GM03348 (cell line): Measurements from ENCODE around the gene ZNF30.
A peak's percentile ranks its signal among the peaks of the same experiment; 100 is the strongest.
"Not testable (repeated sequence)": the region's sequence is repeated elsewhere in the genome, so short reads cannot be mapped to it uniquely, and the experiment has no call there.

Source experiments
- DNase-seq: peaks from one replicate; pipeline ENCODE4 v3.0.0; 2012; ENCODE audit warnings: low spot score

Gene ZNF30

DNA sequence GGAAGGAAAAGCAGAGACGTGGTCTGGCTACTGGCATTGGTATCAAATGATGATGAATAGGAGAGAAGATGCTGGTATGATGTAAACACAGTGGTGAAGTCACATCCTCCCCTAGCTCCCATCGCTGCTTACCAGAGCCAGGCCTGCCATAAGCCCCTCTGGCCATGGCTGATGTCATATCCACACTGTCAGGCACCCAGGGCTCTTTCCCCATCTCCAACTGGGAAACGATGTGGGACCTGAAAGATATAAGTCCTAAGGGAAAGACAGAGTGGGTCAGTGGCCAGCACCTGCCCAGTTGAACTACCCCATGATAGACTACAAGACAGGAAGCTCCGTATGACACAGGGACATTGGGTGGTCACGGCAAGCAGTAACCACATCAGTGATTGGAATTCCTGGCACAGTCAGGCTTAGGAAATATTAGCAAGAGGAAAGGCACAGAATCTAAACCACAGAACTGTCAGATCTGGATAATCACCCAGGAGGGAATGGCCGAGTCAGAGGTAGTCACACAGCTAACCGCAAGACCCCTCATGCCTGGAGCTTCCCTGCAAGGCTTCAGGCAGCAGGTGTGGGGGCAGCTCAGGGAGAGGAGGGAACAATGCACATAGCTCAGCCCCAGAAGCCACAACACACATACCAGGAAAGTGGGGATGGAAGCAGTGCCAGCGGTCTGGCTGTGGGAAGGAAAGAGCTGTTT is 33.6 kb downstream of the ZNF30 start:
- peak; percentile 31 for DNase-seq

DNA sequence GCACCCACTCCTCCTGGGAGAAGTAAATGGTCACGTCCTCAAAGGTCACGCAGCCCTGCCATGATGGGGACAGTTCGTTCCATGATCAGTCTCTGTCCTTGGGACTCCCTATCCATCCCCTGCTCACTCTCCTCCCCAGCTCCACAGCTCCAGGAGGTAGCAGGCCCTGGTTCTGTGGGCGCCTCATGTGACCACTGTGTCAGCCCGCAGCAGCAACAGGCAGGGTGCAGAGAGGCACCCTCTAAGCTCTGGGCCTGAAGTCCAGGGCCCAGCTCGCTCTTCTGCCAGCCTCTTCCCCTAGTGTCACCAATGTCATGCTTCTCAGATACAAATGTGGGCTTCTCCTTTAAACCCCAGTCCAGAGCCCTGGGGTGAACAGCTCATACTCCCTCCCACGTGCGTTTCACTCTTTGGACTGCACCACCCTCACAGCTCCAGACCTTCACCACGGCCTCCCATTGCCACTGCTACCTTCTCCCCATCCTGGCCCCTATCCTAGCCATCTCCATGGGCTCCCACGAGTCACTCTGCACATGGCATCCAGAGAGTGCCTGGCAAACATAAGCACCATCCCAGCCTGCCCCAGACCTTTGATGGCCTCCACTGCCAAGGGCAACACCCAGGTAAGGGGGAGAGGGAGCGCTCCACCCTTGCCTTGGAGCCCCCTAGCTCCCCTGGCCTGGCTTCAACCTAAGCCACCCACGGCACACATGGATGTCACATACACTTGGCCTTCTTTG is 34.4 kb downstream of the ZNF30 start:
- peak; percentile 8 for DNase-seq

DNA sequence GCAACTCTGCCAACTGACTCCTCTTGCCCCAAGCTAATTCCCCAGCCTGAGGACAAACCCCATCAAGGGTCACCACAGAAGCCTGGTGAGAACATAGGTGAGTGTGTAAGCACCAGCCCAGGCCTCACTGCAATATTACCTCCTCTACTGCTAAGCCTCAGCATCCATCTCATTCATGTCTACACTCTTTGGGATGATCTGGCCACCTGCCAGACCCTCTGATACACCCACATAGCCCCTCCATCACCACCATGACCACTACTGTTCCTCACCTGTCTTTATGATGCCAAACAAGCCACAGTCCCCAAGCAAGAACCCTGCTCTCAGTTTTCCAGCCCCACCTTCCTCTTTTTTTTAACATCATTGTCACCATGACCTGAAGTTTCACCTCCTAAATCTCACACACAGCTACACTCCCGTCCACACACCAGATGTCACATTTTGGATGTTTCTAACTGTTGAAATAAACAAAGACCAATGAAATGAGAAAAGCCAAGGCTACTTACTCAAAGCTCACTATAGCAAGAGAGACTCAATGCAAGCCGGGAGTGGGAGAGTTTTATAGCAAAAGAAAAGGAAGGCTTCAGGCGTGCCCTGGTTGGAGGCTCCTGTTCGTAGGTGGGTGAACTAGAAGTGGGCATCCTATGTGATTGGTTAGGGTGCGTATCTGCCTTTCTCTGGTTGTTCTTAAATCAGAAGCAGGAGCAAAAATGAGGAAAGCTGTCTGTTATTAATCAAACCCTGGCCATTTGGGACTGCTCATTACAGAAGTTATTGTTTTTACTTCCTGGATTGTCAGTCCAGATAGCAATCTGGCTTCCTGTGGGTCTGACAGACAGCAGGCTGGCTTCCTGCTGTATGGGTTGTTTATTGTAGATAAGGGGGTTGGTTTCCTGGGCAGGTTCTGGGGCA is 35.3 kb downstream of the ZNF30 start:
- no peak for DNase-seq

DNA sequence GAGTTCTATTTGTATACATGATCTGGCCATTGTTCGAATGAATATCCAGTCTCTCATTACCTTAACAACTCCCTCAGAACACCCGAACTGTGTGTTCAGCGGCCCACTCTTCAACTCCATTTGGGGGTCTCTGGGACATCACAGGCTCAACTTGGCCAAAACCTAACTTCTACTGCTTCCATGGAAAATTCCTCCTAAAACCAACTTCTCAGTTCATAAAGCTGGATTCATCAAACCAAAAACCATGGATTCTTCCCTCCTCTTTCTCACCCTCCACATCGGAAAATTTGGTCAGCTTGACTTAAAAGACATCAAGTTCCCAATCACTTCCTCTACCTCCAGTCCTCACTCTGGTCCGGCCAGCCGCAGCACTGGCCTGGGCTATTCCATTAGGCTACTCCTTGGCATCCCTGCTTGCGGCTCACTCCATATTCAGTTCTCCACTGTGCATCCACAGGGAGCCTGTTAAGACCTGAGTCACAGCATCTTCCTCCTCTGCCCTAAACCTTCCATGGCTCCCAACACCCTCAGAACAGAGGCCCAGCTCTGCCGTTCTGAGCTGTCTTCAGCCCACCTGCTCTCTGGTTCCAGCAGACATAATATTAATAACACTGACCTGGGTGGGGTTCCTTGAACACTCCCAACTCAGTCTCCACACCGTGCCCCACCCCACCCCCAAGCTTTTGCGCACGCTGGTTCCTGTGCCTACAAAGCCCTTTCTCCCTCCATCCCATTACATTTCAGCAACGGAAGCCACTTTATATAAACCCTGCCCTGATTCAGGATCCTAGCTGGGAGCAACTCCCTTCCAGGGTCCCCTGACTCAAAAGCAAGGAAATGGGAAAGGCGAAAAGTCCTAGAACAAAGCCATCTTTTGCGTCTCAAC is 36.2 kb downstream of the ZNF30 start:
- peak; percentile 23 for DNase-seq

DNA sequence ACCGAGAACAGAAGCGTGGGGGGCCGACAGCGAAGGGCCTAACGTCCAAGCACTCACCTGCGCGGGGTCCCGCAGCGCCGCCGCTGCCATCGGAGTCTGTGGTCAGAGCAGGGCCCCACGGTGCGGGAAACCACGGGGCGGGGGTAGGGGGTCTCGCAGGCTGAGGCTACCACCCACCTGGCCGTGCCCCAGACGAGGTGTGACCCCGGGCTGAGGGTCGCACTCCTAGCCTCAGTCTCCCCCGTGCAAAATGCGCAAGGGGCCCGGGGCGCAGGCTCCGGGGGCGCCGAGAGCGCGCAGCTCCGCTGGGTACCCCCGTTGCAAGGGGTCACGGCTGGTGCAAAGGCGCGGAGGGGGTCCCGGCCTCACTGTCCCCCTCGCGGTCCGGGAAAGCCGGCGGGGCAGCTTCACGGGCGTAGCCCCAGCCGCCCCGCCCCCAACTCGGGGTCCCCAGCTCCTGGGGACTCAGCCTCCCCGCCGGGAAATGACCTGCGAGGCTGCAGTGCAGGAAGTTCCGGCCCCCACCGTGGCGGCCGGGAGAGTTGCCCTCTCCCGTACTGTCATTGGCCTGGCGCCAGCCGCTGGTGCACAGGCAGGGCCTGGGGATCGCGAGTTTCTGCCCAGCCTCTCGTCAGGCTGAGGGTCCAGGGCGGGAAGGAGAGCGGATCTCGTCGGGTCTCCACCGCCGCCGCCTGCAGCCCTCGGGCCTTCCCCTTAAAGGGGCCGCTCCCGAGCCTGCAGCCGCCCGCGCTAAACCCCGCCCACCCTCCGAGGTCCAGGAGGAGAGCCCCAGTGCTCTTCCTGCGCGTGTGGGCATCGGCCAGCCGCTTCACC is 37.1 kb downstream of the ZNF30 start, which contains the start of gene ZNF792:
Gene ZNF792 (minus strand): TSS at position 657 of the 834 bp plus-strand sequence. CDS start 567 bp downstream, at position 90.
- DNase-seq = peak; percentile 93

DNA sequence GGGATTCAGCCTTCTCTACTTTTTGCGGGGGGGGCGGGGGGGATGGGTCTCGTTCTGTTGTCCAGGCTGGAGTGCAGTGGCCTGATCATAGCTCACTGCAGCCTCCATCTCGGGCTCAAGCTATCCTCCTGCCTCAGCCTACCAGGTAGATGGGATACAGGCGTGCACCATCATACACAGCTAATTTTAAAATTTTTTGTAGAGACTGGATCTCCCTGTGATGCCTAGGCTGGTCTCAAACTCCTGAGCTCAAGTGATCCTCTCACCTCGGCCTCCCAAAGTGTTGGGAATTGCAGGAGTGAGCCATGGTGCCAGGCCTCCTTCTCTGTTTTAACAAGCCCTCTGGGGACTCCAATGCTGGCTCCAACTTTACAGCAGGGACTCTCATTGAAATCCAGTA is 37.9 kb downstream of the ZNF30 start:
- DNase-seq = no peak

DNA sequence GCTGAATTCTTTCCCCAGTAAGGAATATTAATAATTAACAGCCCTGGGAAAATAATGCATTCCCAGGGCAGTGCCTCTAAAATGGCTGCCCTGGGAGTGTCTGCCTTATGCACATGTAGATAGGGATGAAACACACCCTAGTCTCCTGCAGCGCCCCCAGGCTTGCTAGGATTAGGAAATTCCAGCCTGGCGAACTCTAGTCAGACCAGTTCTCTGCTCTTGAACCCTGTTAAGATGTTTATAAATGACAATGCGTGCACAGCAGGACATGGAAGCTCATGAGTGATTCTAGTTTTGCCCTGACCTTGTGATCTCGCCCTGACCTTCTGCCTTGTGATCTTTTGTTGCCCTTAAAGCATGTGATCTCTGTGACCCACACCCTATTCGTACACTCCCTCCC is 38.8 kb downstream of the ZNF30 start:
- not testable (repeated sequence) for DNase-seq

DNA sequence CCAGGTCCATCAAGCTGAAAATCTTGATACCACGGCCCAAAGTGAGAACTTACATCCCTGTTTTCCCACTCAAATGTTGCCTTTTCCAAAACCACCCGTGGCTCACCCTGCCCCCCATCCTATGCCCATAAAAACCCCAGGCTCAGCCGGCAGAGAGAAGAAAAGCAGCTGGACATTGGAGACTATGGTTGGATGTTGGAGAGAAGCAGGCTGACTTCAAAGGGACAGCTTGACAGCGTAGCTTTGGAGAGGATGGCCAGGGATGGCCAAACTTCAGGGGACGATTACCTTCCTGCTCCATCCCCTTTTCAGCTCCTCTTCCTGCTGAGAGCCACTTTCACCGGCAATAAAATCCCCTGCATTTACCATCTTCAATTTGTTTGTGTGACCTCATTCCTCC is 40.8 kb downstream of the ZNF30 start:
- DNase-seq = no peak

DNA sequence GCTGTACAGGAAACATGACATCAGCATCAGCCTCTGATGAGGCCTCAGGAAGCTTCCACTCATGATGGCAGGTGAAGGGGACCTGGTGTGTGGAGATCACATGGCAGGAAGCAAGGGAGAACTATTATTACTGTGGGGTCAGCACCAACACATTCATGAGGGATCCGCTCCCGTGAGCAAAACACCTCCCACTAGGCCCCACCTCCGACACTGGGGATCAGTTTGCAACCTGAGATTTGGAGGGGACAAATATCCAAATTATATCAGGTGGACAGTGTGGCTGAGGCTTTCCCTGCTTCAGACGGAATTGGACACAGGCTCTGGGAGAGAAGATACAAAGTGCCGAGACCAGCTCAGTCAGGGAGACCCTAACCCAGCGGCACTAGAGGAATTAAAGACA is 43.0 kb downstream of the ZNF30 start:
- no peak for DNase-seq

DNA sequence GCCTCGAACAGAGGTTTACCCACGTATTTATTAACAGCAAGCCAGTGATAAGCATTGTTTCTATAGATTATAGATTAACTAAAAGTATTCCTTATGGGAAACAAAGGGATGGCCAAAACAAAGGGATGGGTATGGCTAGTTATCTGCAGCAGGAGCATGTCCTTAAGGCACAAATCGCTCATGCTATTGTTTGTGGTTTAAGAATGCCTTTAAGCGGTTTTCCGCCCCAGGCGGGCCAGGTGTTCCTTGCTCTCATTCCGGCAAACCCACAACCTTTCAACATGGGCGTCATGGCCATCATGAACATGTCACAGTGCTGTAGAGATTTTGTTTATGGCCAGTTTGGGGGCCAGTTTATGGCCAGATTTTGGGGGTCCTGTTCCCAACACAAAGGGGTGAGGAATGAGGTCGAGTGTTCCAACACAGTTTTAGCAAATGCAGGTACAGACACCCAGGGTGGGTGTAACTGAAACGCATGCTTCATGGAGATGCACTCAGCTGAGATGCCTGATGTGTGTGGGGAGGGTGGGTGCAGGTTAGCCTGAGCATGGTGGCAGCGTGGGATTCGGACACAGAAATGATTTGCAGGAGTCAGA is 43.6 kb downstream of the ZNF30 start:
- not testable (repeated sequence) for DNase-seq

DNA sequence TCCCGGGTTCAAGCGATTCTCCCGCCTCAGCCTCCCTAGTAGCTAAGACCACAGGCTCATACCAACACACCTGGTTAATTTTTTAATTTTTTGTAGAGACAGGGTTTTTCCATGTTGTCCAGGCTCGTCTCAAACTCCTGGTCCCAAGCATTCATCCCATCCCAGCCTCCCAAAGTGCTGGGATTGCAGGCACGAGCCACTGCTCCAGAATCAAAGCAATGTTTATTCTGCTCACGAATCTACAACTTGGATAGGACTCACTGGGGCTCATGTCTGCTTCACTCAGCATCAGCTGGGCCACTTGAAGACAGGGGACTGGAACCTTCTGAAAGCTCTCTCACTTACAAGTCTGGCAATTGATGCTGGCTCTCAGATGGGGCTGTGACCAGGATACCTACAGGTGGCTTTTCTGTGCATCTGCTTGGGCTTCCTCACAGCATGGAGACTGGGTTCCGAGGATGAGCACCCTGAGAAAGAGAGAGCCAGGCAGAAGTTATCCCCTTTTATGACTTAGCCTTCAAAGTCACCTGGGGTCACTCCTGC is 45.5 kb downstream of the ZNF30 start:
- no peak for DNase-seq

DNA sequence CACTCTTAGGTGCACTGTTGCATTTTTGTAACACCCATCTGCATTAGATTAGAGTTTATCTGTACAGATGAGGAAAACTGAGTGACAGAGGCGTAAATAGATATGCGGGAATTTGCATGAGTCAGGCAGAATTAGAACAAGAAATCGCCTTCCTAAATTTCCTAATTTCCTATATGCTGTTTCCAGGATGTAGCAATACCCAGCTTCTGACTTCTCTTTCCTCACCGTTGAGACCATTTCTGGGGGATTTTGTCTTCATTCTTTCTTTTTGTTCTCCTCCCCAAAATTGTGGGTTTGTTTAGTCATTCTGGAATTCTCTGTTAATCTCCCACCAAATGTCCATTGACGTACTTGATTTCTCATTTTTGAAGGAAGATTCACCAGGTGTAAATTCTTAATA is 47.9 kb downstream of the ZNF30 start:
- DNase-seq = no peak

DNA sequence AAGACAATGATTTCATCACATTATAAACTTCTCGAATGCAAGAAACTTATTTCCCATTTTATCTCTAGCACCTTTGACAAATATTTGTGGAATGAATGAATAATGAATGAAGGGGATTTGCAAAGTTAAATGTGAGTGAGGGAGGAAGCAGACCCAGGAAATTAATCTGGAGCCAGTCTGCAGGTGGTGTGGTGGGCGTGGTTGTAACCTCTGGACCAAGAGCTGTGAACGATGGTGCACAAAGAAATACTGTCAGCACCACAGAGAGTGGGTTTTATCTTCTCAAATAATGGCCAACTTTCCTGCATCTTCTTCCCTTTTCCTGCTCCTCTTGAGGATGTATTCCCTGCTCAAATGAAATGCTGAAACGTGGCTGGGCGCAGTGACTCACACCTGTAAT is 48.4 kb downstream of the ZNF30 start:
- no peak for DNase-seq

DNA sequence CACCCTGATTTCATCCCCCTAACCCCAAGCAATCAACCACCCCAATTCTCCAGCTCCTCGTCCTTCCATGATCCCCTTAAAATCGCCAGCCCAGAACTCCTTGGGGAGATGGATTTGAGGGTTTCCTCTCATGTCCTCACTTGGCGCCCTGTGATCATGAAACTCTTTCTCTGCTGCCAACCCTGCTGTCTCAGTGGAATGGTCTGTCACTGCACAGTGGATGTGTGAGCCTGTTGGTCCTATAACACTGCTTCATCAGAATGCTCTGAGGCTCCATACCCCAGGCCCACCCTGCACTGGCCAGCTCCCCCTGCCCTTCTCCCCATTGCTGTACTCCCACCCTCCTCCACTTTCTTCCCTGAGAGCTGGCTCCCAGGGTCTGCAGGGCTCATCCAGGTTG is 49.9 kb downstream of the ZNF30 start:
- no peak for DNase-seq

DNA sequence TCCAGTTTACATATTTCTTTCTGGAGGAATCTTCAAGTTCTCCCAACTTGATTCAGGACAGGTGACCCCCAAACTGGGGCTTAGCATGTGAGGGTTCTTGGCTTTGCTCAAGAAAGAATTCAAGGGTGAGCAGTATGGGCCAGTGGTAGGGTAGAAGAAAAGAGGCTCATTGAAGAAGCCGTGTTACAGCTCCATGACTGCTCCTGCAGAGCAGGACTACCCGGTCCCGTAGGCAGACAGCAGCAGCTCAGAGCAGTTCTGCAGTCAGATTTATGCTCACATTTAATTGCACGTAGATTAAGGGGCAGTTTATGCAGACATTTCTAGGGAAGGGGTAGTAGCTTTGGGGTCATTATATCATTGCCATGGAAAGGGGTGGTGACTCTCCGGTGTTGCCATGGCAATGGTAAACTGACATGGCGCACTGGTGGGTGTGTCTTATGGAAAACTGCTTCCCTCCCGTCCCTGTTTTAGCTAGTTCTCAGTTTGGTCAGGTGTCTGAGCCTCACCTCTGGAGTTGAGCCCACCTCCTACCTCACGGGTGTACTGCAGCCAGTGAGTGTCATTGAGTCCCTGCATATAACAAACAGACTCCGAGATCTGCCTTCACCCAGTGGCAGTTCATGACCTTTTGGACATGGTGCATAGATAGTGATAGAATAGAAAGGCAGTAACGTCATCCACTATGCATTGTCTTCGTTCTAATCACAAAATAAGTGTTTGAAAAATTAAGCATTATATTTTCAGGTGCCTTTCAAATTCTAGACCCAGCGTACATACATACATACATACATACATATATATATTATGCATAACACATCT is 53.3 kb downstream of the ZNF30 start:
- no peak for DNase-seq

DNA sequence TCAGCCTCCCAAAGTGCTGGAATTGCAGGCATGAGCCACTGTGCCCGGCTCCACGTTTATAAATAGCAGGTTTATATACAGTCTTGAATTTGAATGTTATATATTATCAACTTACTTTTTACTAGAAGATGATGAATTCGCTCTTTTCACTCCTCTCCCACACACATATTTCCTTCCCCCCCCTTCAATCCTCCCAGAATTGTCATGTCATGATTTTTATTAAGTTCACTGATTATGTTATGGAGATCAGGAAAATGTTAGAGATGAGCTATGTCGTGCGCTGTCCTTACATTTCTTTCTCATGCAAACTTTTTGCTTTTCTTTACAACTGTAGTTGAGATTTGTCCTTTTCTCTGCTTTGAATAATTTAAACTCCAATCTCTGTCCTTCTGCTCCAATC is 55.6 kb downstream of the ZNF30 start:
- DNase-seq = no peak

DNA sequence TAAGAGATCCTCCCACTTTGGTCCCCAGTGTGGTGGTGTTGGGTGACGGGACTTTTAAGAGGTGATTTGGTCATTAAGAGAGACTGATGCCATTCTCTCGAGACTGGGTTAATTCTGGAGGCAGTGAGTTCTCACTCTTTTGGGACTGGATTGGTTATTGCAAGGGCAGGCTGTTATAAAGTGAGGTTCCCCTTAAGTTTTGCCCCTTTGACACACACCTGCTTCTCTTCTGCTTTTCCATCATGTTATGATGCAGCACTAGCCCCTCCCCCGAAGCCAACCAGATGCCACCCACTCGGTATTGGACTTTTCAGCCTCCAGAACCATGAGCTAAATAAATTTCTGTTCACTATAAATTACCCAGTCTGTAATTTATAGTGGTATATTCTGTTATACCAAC is 57.1 kb downstream of the ZNF30 start:
- DNase-seq = no peak

DNA sequence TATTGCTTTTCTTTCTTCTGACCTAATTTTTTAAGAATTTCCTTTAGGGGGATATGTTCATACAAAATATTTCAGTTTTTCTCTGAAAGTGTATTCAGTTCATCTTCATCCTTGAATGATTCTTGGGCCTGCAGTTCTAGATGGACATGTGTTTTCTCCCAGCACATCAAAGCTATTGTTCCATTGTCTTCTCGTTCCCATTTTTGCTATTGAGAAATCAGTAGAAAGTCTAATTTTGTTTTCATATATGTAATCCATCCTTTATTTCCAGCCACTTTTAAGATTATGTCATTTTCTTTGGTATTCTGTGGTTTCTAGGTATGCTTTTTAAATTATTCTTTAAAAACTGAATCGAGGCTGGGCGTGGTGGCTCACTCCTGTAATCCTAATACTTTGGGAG is 57.6 kb downstream of the ZNF30 start:
- no peak for DNase-seq
